ENCODE results near the gene CNST.
"Not testable (repeated sequence)": the region's sequence is repeated elsewhere in the genome, so short reads cannot be mapped to it uniquely, and the experiment has no call there.

The CNST gene

GRCh38 chr1:246680190-246680589 lies 113.9 kb downstream of the CNST start:
- no peak for DNase-seq

GRCh38 chr1:246680696-246681130 lies 114.5 kb downstream of the CNST start:
- no peak for DNase-seq

- DNase-seq = no peak
Measured at GRCh38 chr1:246681900-246682895, 115.9 kb downstream of the CNST start.

- DNase-seq = no peak
Measured at GRCh38 chr1:246683521-246683920, 117.3 kb downstream of the CNST start.

GRCh38 chr1:246687002-246687401 lies 120.7 kb downstream of the CNST start:
- DNase-seq = no peak

- DNase-seq = peak in 4 of 6 experiments; percentile 6 to 52 (median 26)
Measured at GRCh38 chr1:246689409-246690008, 123.3 kb downstream of the CNST start.

- DNase-seq = no peak
Measured at GRCh38 chr1:246690100-246690499, 123.8 kb downstream of the CNST start.

GRCh38 chr1:246691622-246692495 lies 125.6 kb downstream of the CNST start:
- DNase-seq = no peak

- not testable (repeated sequence) for DNase-seq
Measured at GRCh38 chr1:246694213-246694895, 128.1 kb downstream of the CNST start.

- DNase-seq = no peak
Measured at GRCh38 chr1:246695136-246695535, 128.9 kb downstream of the CNST start.

GRCh38 chr1:246695666-246696065 lies 129.4 kb downstream of the CNST start:
- no peak for DNase-seq

- no peak for DNase-seq
Measured at GRCh38 chr1:246698466-246699094, 132.3 kb downstream of the CNST start.

- DNase-seq = peak; percentile 50 to 78 (median 70)
Measured at GRCh38 chr1:246699095-246699735, 133.0 kb downstream of the CNST start.

- DNase-seq = no peak
Measured at GRCh38 chr1:246703581-246703980, 137.3 kb downstream of the CNST start.

GRCh38 chr1:246705368-246705767 lies 139.1 kb downstream of the CNST start:
- no peak for DNase-seq

GRCh38 chr1:246708166-246708565 lies 141.9 kb downstream of the CNST start:
- DNase-seq = no peak

- DNase-seq = no peak
Measured at GRCh38 chr1:246709196-246709595, 142.9 kb downstream of the CNST start.

GRCh38 chr1:246709835-246710234 lies 143.6 kb downstream of the CNST start:
- no peak for DNase-seq

- no peak for DNase-seq
Measured at GRCh38 chr1:246711548-246712003, 145.3 kb downstream of the CNST start.

- DNase-seq = not testable (repeated sequence)
Measured at GRCh38 chr1:246712428-246712827, 146.2 kb downstream of the CNST start.

All from stimulated activated naive CD4-positive, alpha-beta T cell (primary cell).